CD8-positive, alpha-beta memory T cell (primary cell): ENCODE measurements around the gene PRDX1. TPM values are rescaled to one million over a fixed set of nuclear protein-coding genes. Genes with fewer than 3 reads are reported as not detected.
"Not testable (repeated sequence)": the region's sequence is repeated elsewhere in the genome, so short reads cannot be mapped to it uniquely, and the experiment has no call there.

Experiments used
- CTCF ChIA-PET: fragments of 350-600 bp; sonication (Branson Sonifier 250); formaldehyde crosslinking; loops from one replicate; lab custom pipeline; 2021; ENCODE audit warnings: antibody characterized with exemption; lab: Charles Lee
- POLR2A ChIA-PET: fragments of 350-600 bp; sonication (Branson Sonifier 250); formaldehyde crosslinking; loops from one replicate; lab custom pipeline; 2021; ENCODE audit warnings: antibody characterized with exemption; lab: Charles Lee
- DNase-seq, 5 donors: peaks; one replicate each; pipeline versions ENCODE4 v3.0.0 to v3.0.0-alpha.2; 2020 to 2022; ENCODE audit warnings: mixed read lengths in 1 of 5
- H3K27ac ChIP-seq: one replicate; pipeline ENCODE4 v1.7.0; 2013; ENCODE audit warnings: low read depth, mild to moderate bottlenecking, low read length, moderate library complexity
- H3K27me3 ChIP-seq: 2 replicates; pipeline ENCODE4 v1.7.0; 2013; ENCODE audit warnings: low read length, mild to moderate bottlenecking; ENCODE audit not compliant: insufficient read depth, poor library complexity, severe bottlenecking
- H3K36me3 ChIP-seq: 2 replicates; pipeline ENCODE4 v1.7.0; 2013; ENCODE audit warnings: mild to moderate bottlenecking, low read length, moderate library complexity; ENCODE audit not compliant: insufficient read depth
- H3K4me1 ChIP-seq: 2 replicates; pipeline ENCODE4 v1.7.0; 2013; ENCODE audit warnings: mild to moderate bottlenecking, low read length, moderate library complexity; ENCODE audit not compliant: insufficient read depth
- H3K4me3 ChIP-seq: 2 replicates; pipeline ENCODE4 v1.7.0; 2013; ENCODE audit warnings: mild to moderate bottlenecking, low read length
- H3K9me3 ChIP-seq: 2 replicates; pipeline ENCODE4 v1.7.0; 2013; ENCODE audit warnings: mild to moderate bottlenecking, low read length
- H3K27ac Mint-ChIP-seq, 8 donors: one replicate each; pipeline ENCODE4 v1.8.0; 2020 to 2021; ENCODE audit warnings: mixed read lengths in 8 of 8, mild to moderate bottlenecking in 6 of 8, inconsistent platforms in 3 of 8, moderate library complexity in 3 of 8
- H3K27me3 Mint-ChIP-seq, 2 donors: one replicate each; pipeline ENCODE4 v1.8.0; 2020 to 2021; ENCODE audit warnings: mixed read lengths in 2 of 2, mild to moderate bottlenecking in 1 of 2, moderate library complexity in 1 of 2
- H3K36me3 Mint-ChIP-seq, 3 donors: one replicate each; pipeline ENCODE4 v1.8.0; 2020 to 2021; ENCODE audit warnings: mixed read lengths in 3 of 3, inconsistent platforms in 1 of 3, mild to moderate bottlenecking in 1 of 3
- H3K4me1 Mint-ChIP-seq, 3 donors: one replicate each; pipeline ENCODE4 v1.8.0; 2020 to 2021; ENCODE audit warnings: mixed read lengths in 3 of 3, inconsistent platforms in 1 of 3, mild to moderate bottlenecking in 1 of 3
- H3K4me3 Mint-ChIP-seq, 7 donors: one replicate each; pipeline ENCODE4 v1.8.0; 2020 to 2021; ENCODE audit warnings: mixed read lengths in 7 of 7, mild to moderate bottlenecking in 6 of 7, moderate library complexity in 4 of 7, inconsistent platforms in 2 of 7
- H3K9me3 Mint-ChIP-seq, 5 donors: one replicate each; pipeline ENCODE4 v1.8.0; 2020 to 2022; ENCODE audit warnings: mixed read lengths in 5 of 5, mild to moderate bottlenecking in 3 of 5, moderate library complexity in 2 of 5, inconsistent platforms in 1 of 5
- polyA plus RNA-seq: library from polyadenylated mRNA; unstranded; fragments of 300-500 nt; fragmentation: Illumina TruSeq; gene quantifications from one replicate; pipeline ENCODE4 v1.2.3, GENCODE V29; 2021
- total RNA-seq, 2 experiments: library from RNA; stranded (reverse); gene quantifications; one replicate each; pipeline ENCODE4 v1.2.3, GENCODE V29; 2021

PRDX1 gene
- total and polyA plus RNA-seq, 3 experiments from 2014 or later, result 261 to 849 (median 784) TPM

DNA sequence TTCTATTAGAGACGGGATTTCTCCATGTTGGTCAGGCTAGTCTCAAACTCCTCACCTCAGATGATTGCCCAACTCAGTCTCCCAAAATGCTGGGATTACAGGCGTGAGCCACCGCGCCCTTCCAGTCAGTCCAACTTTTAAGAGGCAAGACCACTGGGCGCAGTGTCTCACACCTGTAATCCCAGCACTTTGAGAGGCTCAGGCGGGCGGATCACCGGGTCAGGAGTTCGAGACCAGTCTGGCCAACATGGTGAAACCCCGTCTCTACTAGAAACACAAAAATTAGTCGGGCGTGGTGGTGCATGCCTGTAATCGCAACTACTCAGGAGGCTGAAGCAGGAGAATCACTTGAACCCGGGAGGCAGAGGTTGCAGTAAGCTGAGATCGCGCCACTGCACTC, 1.9 kb downstream of the PRDX1 start:
- DNase-seq, H3K27me3 ChIP-seq, H3K27me3 Mint-ChIP-seq, H3K9me3 Mint-ChIP-seq, H3K27ac ChIP-seq, H3K4me3 ChIP-seq, H3K9me3 ChIP-seq: not testable (repeated sequence)
- peaks cover 19% of the 10 kb centered on the region for H3K36me3 ChIP-seq
- Mint-ChIP-seq H3K4me3 (peak overlapping the region; percentile 88 to 97 (median 94)), H3K27ac (peak overlapping the region in 4 of 8 donors; percentile 8 to 95 (median 54)), H3K36me3 (peaks cover 0 to 48% (median 14%) of the 10 kb centered on the region in 3 donors), H3K4me1 (peaks cover 27 to 40% (median 36%) of the 10 kb centered on the region in 3 donors)
- ChIA-PET POLR2A (interaction anchor here (0.7 kb wide), 1 partner anchor 507 kb away, joined by 3 read pairs; no protein-coding TSS in a partner anchor), CTCF (interaction anchor here (0.9 to 1.1 kb wide), 2 partner anchors 13 to 18 kb away, joined by 3 read pairs; no protein-coding TSS in a partner anchor)
- H3K4me1 ChIP-seq, result peaks cover 24% of the 10 kb centered on the region

DNA sequence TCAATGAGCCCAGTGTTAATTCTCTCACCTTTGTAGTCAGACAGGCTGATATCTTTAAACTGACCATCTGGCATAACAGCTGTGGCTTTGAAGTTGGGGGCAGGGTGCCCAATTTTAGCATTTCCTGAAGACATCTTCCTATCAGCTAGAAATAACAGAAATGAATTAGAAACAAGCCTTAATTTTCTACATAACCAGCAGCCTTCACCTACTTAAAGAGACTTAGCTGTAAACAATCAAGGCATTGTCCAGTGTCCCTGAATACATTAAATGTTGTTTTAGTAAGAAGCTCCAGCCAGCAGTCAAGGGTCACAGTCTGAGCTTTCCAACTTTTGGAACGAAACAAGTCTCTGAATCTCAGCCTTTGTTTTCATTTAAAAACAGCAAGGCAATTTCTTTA, 2.8 kb downstream of the PRDX1 start:
- H3K9me3 Mint-ChIP-seq, result no peaks in the 10 kb centered on the region
- CTCF ChIA-PET, result interaction anchor here (0.9 to 2.7 kb wide), 5 partner anchors 14 to 64 kb away, joined by 3 to 6 read pairs (median 3); no protein-coding TSS in a partner anchor
- no peaks in the 10 kb centered on the region for H3K27me3 Mint-ChIP-seq
- H3K36me3 Mint-ChIP-seq, result peaks cover 0 to 57% (median 16%) of the 10 kb centered on the region in 3 donors
- POLR2A ChIA-PET, result interaction anchor here (1.1 kb wide), 1 partner anchor 19 kb away, joined by 4 read pairs; the partner anchor contains the start of genes CCDC163 and MMACHC
- no peak for DNase-seq
- H3K36me3 ChIP-seq, result peaks cover 26% of the 10 kb centered on the region
- peak overlapping the region in 6 of 7 donors; percentile 5 to 97 (median 54) for H3K4me3 Mint-ChIP-seq
- no peak overlapping the region for H3K4me3 ChIP-seq
- no peak overlapping the region for H3K27ac ChIP-seq
- peak overlapping the region; percentile 4 to 78 (median 56) for H3K27ac Mint-ChIP-seq
- peaks cover 24% of the 10 kb centered on the region for H3K4me1 ChIP-seq
- no peaks in the 10 kb centered on the region for H3K27me3 ChIP-seq
- no peaks in the 10 kb centered on the region for H3K9me3 ChIP-seq
- peaks cover 27 to 40% (median 36%) of the 10 kb centered on the region in 3 donors for H3K4me1 Mint-ChIP-seq

DNA sequence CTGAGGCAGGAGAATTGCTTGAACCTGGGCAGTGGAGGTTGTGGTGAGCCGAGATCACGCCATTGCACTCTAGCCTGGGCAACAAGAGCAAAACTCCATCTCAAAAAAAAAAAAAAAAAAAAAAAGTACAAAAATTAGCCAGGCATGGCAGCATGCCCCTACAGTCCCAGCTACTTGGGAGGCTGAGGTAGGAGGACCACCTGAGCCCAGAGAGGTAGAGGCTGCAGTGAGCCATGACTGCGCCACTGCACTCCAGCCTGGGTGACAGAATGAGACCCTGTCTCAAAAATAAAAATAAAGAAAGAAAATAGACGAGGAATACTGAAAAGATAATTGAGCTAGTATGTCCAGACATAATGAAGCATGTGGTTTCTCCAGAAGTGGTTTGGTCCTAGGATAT, 3.3 kb downstream of the PRDX1 start:
- POLR2A ChIA-PET, result interaction anchor here (1.1 kb wide), 1 partner anchor 19 kb away, joined by 4 read pairs; the partner anchor contains the start of genes CCDC163 and MMACHC
- DNase-seq, H3K9me3 ChIP-seq, H3K9me3 Mint-ChIP-seq, H3K4me3 ChIP-seq, H3K27ac ChIP-seq, H3K27me3 ChIP-seq, H3K27me3 Mint-ChIP-seq: not testable (repeated sequence)
- Mint-ChIP-seq H3K4me3 (peak overlapping the region in 3 of 7 donors; percentile 52 to 97 (median 53)), H3K27ac (peak overlapping the region in 5 of 8 donors; percentile 4 to 78 (median 43)), H3K4me1 (peaks cover 27 to 40% (median 36%) of the 10 kb centered on the region in 3 donors), H3K36me3 (peaks cover 0 to 62% (median 16%) of the 10 kb centered on the region in 3 donors)
- CTCF ChIA-PET, result interaction anchor here (0.9 to 2.7 kb wide), 4 partner anchors 14 to 64 kb away, joined by 3 to 6 read pairs (median 3); no protein-coding TSS in a partner anchor
- Histone ChIP-seq H3K36me3 (peaks cover 31% of the 10 kb centered on the region), H3K4me1 (peaks cover 24% of the 10 kb centered on the region)

DNA sequence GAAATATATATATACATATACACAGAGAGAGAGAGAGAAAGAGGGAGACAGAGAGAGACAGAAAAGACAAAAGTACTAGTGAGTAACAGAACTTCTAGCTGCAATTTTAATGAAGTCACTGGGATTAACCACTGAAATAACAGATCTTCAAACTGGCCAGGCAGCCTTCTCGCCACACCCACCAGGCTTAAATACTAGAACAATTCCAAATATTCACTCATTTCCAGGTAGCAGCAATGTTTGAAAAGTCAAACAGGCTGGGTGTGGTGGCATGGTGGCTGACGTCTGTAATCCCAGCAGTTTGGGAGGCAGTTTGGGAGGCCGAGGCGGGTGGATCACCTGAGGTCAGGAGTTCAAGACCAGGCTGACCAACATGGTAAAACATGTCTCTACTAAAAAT, 5.2 kb downstream of the PRDX1 start:
- H3K4me1 Mint-ChIP-seq, result peaks cover 13 to 29% (median 24%) of the 10 kb centered on the region in 3 donors
- ChIA-PET CTCF (interaction anchor here (0.8 to 0.9 kb wide), 2 partner anchors 53 to 54 kb away, joined by 3 read pairs; no protein-coding TSS in a partner anchor), POLR2A (no interaction called here)
- Histone ChIP-seq H3K36me3 (peaks cover 41% of the 10 kb centered on the region), H3K4me1 (peaks cover 19% of the 10 kb centered on the region), H3K27ac (no peak overlapping the region), H3K4me3 (no peak overlapping the region), H3K9me3 (no peaks in the 10 kb centered on the region), H3K27me3 (no peaks in the 10 kb centered on the region)
- H3K4me3 Mint-ChIP-seq, result peak overlapping the region in 1 of 7 donors; percentile 26
- no peaks in the 10 kb centered on the region for H3K27me3 Mint-ChIP-seq
- no peak for DNase-seq
- no peaks in the 10 kb centered on the region for H3K9me3 Mint-ChIP-seq
- peaks cover 0 to 70% (median 16%) of the 10 kb centered on the region in 3 donors for H3K36me3 Mint-ChIP-seq
- peak overlapping the region in 4 of 8 donors; percentile 5 to 62 (median 26) for H3K27ac Mint-ChIP-seq

- Histone ChIP-seq H3K36me3 (peaks cover 44% of the 10 kb centered on the region), H3K4me1 (peaks cover 19% of the 10 kb centered on the region), H3K4me3 (no peak overlapping the region), H3K9me3 (no peaks in the 10 kb centered on the region), H3K27ac (no peak overlapping the region), H3K27me3 (no peaks in the 10 kb centered on the region)
- H3K27ac Mint-ChIP-seq, result peak overlapping the region in 3 of 8 donors; percentile 8 to 62 (median 58)
- DNase-seq, result no peak
- peak overlapping the region in 1 of 7 donors; percentile 26 for H3K4me3 Mint-ChIP-seq
- H3K9me3 Mint-ChIP-seq, result no peaks in the 10 kb centered on the region
- ChIA-PET POLR2A (no interaction called here), CTCF (interaction anchor here (0.8 to 0.9 kb wide), 2 partner anchors 53 to 54 kb away, joined by 3 read pairs; no protein-coding TSS in a partner anchor)
- H3K36me3 Mint-ChIP-seq, result peaks cover 0 to 71% (median 16%) of the 10 kb centered on the region in 3 donors
- peaks cover 12 to 28% (median 24%) of the 10 kb centered on the region in 3 donors for H3K4me1 Mint-ChIP-seq
- H3K27me3 Mint-ChIP-seq, result no peaks in the 10 kb centered on the region
Measured at GRCh38 chr1:45516036-45516435, 5.6 kb downstream of the PRDX1 start.

- H3K4me3 ChIP-seq, H3K4me1 ChIP-seq, H3K27me3 Mint-ChIP-seq, H3K4me3 Mint-ChIP-seq, DNase-seq, H3K9me3 ChIP-seq, POLR2A ChIA-PET, H3K27ac ChIP-seq, H3K27me3 ChIP-seq, H3K9me3 Mint-ChIP-seq: not testable (repeated sequence)
- H3K36me3 ChIP-seq, result peaks cover 60% of the 10 kb centered on the region
- CTCF ChIA-PET, result interaction anchor here (1.5 to 3.8 kb wide), 7 partner anchors 8 to 499 kb away, joined by 3 to 101 read pairs (median 5); partner anchors contain the start of gene PRDX1
- Mint-ChIP-seq H3K27ac (peak overlapping the region in 3 of 8 donors; percentile 27 to 92 (median 36)), H3K4me1 (peaks cover 1 to 15% (median 6%) of the 10 kb centered on the region in 3 donors), H3K36me3 (peaks cover 5 to 84% (median 22%) of the 10 kb centered on the region in 3 donors)
Measured at GRCh38 chr1:45513532-45514260, 8.0 kb downstream of the PRDX1 start.

DNA sequence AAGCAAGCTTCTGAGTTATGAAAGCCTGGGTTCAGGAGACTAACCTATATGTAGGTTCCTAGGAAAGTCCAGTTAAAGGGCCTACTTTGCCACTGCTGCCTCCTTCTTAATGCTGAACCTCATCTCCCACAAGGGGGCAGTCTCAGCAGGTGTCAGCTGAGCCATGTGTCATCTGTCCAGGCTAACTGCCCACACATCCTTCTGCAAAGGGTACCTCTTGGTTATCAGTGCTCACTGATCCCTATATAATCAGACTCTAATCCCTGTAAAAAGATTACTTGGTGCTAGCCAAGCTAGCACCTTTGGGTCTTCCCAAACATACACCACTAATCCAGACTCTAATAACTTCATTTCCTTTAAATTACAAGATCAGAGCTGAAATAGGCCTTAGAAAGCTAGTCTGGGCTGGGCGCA, 9.0 kb downstream of the PRDX1 start:
- H3K4me3 ChIP-seq, result no peak overlapping the region
- ChIA-PET POLR2A (interaction anchor here (0.7 to 2.0 kb wide), 2 partner anchors 9 to 381 kb away, joined by 3 to 10 read pairs; partner anchors contain the start of gene PRDX1), CTCF (interaction anchor here (0.6 to 3.8 kb wide), 19 partner anchors 9 to 498 kb away, joined by 3 to 101 read pairs (median 4); partner anchors contain the start of genes CCDC163, MMACHC and PRDX1)
- no peak overlapping the region for H3K4me3 Mint-ChIP-seq
- peak; percentile 24 to 65 (median 44) for DNase-seq
- peaks cover 0 to 12% (median 3%) of the 10 kb centered on the region in 3 donors for H3K4me1 Mint-ChIP-seq
- H3K4me1 ChIP-seq, result no peaks in the 10 kb centered on the region
- peak overlapping the region in 3 of 8 donors; percentile 42 to 82 (median 51) for H3K27ac Mint-ChIP-seq
- no peaks in the 10 kb centered on the region for H3K9me3 ChIP-seq
- H3K27me3 Mint-ChIP-seq, result no peaks in the 10 kb centered on the region
- no peaks in the 10 kb centered on the region for H3K27me3 ChIP-seq
- H3K27ac ChIP-seq, result no peak overlapping the region
- H3K36me3 Mint-ChIP-seq, result peaks cover 5 to 90% (median 22%) of the 10 kb centered on the region in 3 donors
- no peaks in the 10 kb centered on the region for H3K9me3 Mint-ChIP-seq
- peaks cover 64% of the 10 kb centered on the region for H3K36me3 ChIP-seq
